Measurements from ENCODE around the gene ACTL6A.

Gene ACTL6A

DNA sequence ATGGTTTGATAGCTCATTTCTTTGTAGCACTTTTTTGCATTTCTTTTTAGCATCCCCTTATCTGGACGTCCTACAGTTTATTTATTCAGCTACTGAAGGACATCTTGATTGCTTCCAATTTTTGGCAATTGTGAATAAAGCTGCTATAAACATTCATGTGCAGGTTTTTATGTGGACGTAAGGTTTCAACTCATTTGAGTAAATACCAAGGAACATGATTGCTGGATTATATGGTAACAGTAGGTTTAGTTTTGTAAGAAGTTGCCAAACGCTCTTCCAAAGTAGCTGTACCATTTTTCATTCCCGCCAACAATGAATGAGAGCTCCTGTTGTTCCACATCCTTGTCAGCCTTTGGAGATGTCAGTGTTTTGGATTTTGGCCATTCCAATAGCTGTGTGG is 29.5 kb upstream of the ACTL6A start:
- TF ChIP-seq, protein P1, sequence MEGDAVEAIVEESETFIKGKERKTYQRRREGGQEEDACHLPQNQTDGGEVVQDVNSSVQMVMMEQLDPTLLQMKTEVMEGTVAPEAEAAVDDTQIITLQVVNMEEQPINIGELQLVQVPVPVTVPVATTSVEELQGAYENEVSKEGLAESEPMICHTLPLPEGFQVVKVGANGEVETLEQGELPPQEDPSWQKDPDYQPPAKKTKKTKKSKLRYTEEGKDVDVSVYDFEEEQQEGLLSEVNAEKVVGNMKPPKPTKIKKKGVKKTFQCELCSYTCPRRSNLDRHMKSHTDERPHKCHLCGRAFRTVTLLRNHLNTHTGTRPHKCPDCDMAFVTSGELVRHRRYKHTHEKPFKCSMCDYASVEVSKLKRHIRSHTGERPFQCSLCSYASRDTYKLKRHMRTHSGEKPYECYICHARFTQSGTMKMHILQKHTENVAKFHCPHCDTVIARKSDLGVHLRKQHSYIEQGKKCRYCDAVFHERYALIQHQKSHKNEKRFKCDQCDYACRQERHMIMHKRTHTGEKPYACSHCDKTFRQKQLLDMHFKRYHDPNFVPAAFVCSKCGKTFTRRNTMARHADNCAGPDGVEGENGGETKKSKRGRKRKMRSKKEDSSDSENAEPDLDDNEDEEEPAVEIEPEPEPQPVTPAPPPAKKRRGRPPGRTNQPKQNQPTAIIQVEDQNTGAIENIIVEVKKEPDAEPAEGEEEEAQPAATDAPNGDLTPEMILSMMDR (conservative IDR thresholded peaks at IDR 0.05): no peak

DNA sequence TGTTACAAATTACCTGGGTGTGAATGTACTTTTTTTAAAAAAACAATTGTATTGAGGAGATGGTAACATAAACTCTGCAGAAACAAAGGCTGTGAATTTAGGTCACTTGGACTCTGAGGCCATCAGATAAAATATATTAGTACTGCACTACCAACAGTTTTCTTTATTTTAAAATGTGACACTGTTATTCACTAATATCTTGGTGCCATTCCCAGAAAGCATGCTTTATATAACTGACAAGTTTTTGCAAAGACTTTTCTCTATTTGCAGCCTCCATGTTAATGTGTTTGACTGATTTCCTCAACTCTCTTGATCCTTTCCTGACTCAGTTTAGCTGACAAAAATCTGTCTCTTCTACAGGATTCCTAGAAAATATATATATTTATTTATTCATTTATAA is 26.5 kb upstream of the ACTL6A start:
- TF ChIP-seq, protein P1 (conservative IDR thresholded peaks at IDR 0.05): no peak
- no peak overlapping the region for H3K27ac ChIP-seq

More for the DNA sequence above, 29.5 kb upstream of the ACTL6A start:
- H3K27ac ChIP-seq: peak overlapping the region; percentile 38

DNA sequence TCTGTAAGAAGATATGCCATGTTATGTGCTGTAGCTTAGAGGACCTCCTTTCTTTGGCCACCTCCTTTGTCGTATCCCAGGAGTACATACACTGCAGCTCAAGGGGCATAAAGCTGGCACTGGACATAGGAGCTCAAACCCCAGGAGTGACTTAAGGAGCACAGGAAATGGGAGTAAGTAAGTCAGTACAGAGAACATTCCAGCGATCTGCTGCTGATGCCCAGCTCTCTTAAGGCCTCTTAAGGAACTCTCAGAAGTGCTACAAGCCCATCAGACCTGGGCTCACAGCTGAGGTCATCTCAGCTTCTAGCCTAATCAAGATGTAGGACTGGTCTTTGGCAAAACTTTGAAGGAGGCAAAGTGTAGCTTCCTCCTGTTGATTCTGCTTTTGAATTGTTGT is 21.6 kb upstream of the ACTL6A start:
- TF ChIP-seq, protein P1 (conservative IDR thresholded peaks at IDR 0.05): no peak
- no peak overlapping the region for H3K27ac ChIP-seq

DNA sequence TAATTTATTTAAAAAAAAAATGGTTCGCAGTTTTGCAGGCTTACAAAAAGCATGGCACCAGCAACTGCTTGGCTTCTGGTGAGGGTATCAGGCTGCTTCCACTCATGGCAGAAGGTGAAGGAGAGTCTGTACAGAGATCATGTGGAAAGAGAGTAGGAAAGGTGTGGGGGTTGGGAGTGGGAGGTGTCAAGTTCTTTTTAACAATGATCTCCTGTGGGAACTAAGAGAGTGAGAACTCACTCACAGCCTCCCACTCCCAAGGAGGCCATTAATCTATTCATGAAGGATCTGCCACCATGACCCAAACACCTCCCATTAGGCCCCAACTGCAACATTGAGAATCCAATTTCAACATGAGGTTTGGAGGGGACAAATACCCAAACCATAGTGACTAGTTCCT is 21.1 kb upstream of the ACTL6A start:
- TF ChIP-seq, protein P1 (conservative IDR thresholded peaks at IDR 0.05): no peak
- no peak overlapping the region for H3K27ac ChIP-seq

DNA sequence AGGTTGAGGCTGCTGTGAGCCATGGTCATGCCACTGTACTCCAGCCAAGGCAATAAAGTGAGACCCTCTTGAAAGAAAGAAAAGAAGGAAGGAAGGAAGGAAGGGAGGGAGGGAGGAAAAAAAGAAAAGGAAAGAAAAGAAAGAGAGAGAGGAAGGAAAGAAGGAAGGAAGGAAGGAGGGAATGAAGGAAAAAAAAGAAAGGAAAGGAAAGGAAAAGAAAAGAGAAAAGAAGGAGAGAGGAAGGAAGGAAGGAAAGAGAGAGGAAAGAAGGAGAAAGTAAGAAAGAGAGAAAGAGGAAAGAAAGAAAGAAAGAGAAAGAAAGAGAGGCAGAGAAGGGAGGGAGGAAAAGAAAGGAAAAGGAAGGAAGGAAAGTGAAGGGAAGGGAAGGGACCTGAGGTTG is 20.4 kb upstream of the ACTL6A start:
- H3K27ac ChIP-seq: no peak overlapping the region
- TF ChIP-seq, protein P1 (conservative IDR thresholded peaks at IDR 0.05): no peak

DNA sequence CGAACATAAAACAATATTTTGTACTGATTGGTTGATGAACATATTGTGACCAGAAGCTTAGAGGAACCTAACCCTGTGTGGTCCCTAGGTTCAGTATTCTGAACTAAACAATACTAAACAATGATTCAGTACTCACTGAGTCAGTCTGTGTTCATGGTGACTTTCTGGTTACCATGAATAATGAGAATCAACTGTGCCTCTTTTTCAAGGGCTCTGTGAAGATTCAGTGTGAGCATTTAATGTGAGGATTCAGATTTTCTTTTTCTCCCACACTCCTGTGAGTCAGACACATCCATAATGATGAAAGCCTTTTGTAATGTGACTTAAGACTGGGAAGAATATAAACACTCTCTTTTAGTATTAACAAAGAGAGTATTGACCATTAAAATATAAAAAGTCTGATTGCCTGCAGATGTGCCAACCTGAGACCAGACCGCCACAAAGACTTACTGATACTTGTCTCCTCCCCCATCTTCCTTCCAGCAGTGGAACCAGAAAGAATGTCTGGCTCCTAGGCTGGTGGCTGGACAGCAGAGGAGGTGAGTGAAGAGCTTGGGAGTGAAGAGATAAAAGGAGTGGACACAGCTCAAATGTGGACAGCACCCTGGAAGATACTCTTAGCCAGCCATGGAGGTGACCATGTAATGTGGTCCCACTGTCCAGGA is 17.6 kb upstream of the ACTL6A start:
- TF ChIP-seq, protein P1 (conservative IDR thresholded peaks at IDR 0.05): no peak
- no peak overlapping the region for H3K27ac ChIP-seq

DNA sequence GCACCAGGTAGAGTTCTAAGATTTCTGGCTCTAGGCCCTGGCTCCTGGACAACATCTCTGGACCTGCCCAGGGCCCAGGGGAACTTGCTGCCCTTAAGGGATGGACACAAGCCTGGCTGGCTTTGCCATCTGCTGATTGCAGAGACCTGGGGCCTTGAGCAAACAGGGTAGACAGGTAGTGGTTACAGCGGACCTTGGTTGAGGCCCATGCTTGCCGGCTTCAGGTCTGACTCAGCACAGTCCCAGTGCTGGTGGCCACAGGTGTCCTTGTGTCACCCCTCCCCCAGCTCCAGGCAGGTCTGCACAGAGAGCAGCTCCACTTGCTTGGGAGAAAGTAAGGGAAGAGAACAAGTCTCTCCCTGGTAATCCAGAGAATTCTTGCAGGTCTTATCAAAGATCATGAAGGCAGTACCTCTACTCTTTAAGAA is 15.9 kb upstream of the ACTL6A start:
- TF ChIP-seq, protein P1 (conservative IDR thresholded peaks at IDR 0.05): no peak
- no peak overlapping the region for H3K27ac ChIP-seq
